Spleen (tissue), 11 donors: ENCODE results near the gene KLHDC4. TPM values are rescaled to one million over a fixed set of nuclear protein-coding genes. Genes with fewer than 3 reads are reported as not detected.
A peak's percentile ranks its signal among the peaks of the same experiment; 100 is the strongest.

Source experiments
- DNase-seq: peaks from one replicate; pipeline ENCODE4 v3.0.0-alpha.2; 2020
- H3K27ac ChIP-seq, 8 donors: fragments of 200-600 bp; sonication (generic) in 7 of 8; 1 replicate in 4 of 8; 2 replicates in 4 of 8; pipeline versions ENCODE4 v1.5.0 to v1.8.0; 2016 to 2021; ENCODE audit warnings: inconsistent platforms in 4 of 8, mild to moderate bottlenecking in 4 of 8, moderate library complexity in 1 of 8
- H3K27me3 ChIP-seq, 7 donors: fragments of 200-600 bp; sonication (generic) in 6 of 7; replicated peaks in 1 of 7; 1 replicate in 4 of 7; 2 replicates in 3 of 7; pipeline versions ENCODE4 v1.5.0 to v1.8.0; 2016 to 2021; ENCODE audit warnings: inconsistent platforms in 3 of 7, mild to moderate bottlenecking in 1 of 7
- H3K36me3 ChIP-seq, 6 donors: fragments of 200-600 bp; sonication (generic) in 5 of 6; 1 replicate in 4 of 6; 2 replicates in 2 of 6; pipeline versions ENCODE4 v1.5.0 to v1.8.0; 2016 to 2021; ENCODE audit warnings: inconsistent platforms in 2 of 6
- H3K4me1 ChIP-seq, 6 donors: fragments of 200-600 bp; sonication (generic) in 5 of 6; 1 replicate in 3 of 6; 2 replicates in 3 of 6; pipeline versions ENCODE4 v1.5.0 to v1.8.0; 2016 to 2021; ENCODE audit warnings: inconsistent platforms in 3 of 6
- H3K4me3 ChIP-seq, 8 donors: fragments of 200-600 bp; sonication (generic) in 7 of 8; 1 replicate in 4 of 8; 2 replicates in 4 of 8; pipeline versions ENCODE4 v1.5.0 to v1.8.0; 2016 to 2021; ENCODE audit warnings: inconsistent platforms in 4 of 8, mild to moderate bottlenecking in 4 of 8, moderate library complexity in 2 of 8
- H3K9me3 ChIP-seq, 8 donors: fragments of 200-600 bp; sonication (generic) in 7 of 8; 1 replicate in 4 of 8; 2 replicates in 4 of 8; pipeline versions ENCODE4 v1.5.0 to v1.8.0; 2016 to 2021; ENCODE audit warnings: inconsistent platforms in 4 of 8
- CTCF ChIP-seq, 11 experiments: fragments of 200-600 bp in 7 of 11; fragments of 450-650 bp in 4 of 11; sonication (generic) in 4 of 11; IDR thresholded peaks in 8 of 11; conservative IDR thresholded peaks in 3 of 11; 1 replicate in 7 of 11; 2 replicates in 4 of 11; pipeline versions ENCODE4 v1.4.0 to v1.8.0; 2016 to 2021; ENCODE audit warnings: antibody characterized with exemption in 11 of 11, inconsistent platforms in 4 of 11, mild to moderate bottlenecking in 1 of 11
- POLR2A ChIP-seq, 3 donors: fragments of 450-650 bp; IDR thresholded peaks; one replicate each; pipeline ENCODE4 v1.5.1; 2017; ENCODE audit warnings: antibody characterized with exemption in 3 of 3, mild to moderate bottlenecking in 1 of 3
- POLR2AphosphoS5 ChIP-seq, 3 donors: sonication (generic); formaldehyde crosslinking; IDR thresholded peaks; one replicate each; pipeline ENCODE4 v1.5.1; 2017; ENCODE audit warnings: antibody characterized with exemption in 3 of 3
- WGBS, 5 donors: extraction: QIAGEN DNeasy Blood & Tissue Kit in 3 of 5; methylation state at CpG; one replicate each; pipeline versions ENCODE4 v1.1.5 to v1.1.7; 2013 to 2018; 5-methylcytosine and 5-hydroxymethylcytosine counted together
- intact Hi-C: fragments of 100-400 bp; cut with DNase I; formaldehyde crosslinking; loops from one replicate; pipeline ENCODE4 v1.15.0; 2023; ENCODE audit warnings: low total_unique reads
- polyA plus RNA-seq, 3 donors: library from polyadenylated mRNA; stranded (reverse); fragments of 200-250 nt; gene quantifications; one replicate each; pipeline ENCODE4 v1.2.1, GENCODE V29; 2013
- total RNA-seq, 7 donors: library from RNA; depleted of rRNA in 3 of 7; stranded (reverse); fragments of >200 nt in 3 of 7; fragmentation: NEBNext Ultra II Directional in 4 of 7; extraction: Animal tissue kit (Norgen Biotek cat#: 25700) in 4 of 7; gene quantifications; one replicate each; pipeline versions ENCODE4 v1.1.0 to v1.2.1, GENCODE V29; 2016 to 2021
- donor health status: healthy with polysubstance abuse.
- donor health status: DM: no; HTN: no; CAD: no; lungs with moderate emphysema.
- donor health status: DM: no; HTN: no; CAD: no.
- donor health status: Bipolar disorder and iron deficiency.
- donor health status: healthy.
- donor health status: DM: no; HTN: no; CAD: no.
- donor health status: DM: yes; HTN: yes; CAD: no.

The KLHDC4 gene
- total and polyA plus RNA-seq, 10 donors = 30.2 to 91.7 (median 56.7) TPM

GRCh38 chr16:87701078-87701460 lies 64.7 kb downstream of the KLHDC4 start:
- no peaks in the 10 kb centered on the region for H3K27me3 ChIP-seq
- no peak for TF ChIP-seq POLR2A (IDR thresholded peaks at IDR 0.05)
- TF ChIP-seq POLR2AphosphoS5 (IDR thresholded peaks at IDR 0.05) = peak in 1 of 3 donors; percentile 56
- no peak for TF ChIP-seq CTCF (IDR thresholded peaks at IDR 0.05 in 8 of 11, conservative IDR thresholded peaks at IDR 0.05 in 3 of 11)
- 49 to 83% (median 82%) methylated on average over 11 of the region's 11 CpGs for WGBS, 5 donors
- peaks cover 10 to 60% (median 53%) of the 10 kb centered on the region in 6 donors for H3K4me1 ChIP-seq
- DNase-seq = no peak
- intact Hi-C loops = no loop called here
- H3K9me3 ChIP-seq = no peaks in the 10 kb centered on the region
- H3K27ac ChIP-seq = peak overlapping the region in 6 of 8 donors; percentile 27 to 80 (median 66)
- peaks cover 0 to 85% (median 11%) of the 10 kb centered on the region in 6 donors for H3K36me3 ChIP-seq
- no peak overlapping the region for H3K4me3 ChIP-seq

- H3K9me3 ChIP-seq = no peaks in the 10 kb centered on the region
- WGBS, 5 donors = 55 to 79% (median 70%) methylated on average over 17 to 19 of the region's 19 CpGs
- no peak for DNase-seq
- peaks cover 0 to 87% (median 13%) of the 10 kb centered on the region in 6 donors for H3K36me3 ChIP-seq
- intact Hi-C loops = no loop called here
- TF ChIP-seq CTCF (IDR thresholded peaks at IDR 0.05 in 8 of 11, conservative IDR thresholded peaks at IDR 0.05 in 3 of 11) = no peak
- TF ChIP-seq POLR2AphosphoS5 (IDR thresholded peaks at IDR 0.05) = peak in 1 of 3 donors; percentile 13
- no peak for TF ChIP-seq POLR2A (IDR thresholded peaks at IDR 0.05)
- no peaks in the 10 kb centered on the region for H3K27me3 ChIP-seq
- H3K4me3 ChIP-seq = no peak overlapping the region
- H3K4me1 ChIP-seq = peaks cover 10 to 60% (median 53%) of the 10 kb centered on the region in 6 donors
- peak overlapping the region in 5 of 8 donors; percentile 38 to 80 (median 70) for H3K27ac ChIP-seq
Measured at GRCh38 chr16:87700406-87701077, 65.2 kb downstream of the KLHDC4 start.

GRCh38 chr16:87698676-87699199 lies 67.0 kb downstream of the KLHDC4 start:
- TF ChIP-seq POLR2A (IDR thresholded peaks at IDR 0.05) (no peak), POLR2AphosphoS5 (IDR thresholded peaks at IDR 0.05) (peak in 2 of 3 donors; percentile 37 to 63)
- 62 to 85% (median 72%) methylated on average over 13 to 20 of the region's 20 CpGs for WGBS, 5 donors
- Histone ChIP-seq H3K9me3 (no peaks in the 10 kb centered on the region), H3K36me3 (peaks cover 0 to 86% (median 12%) of the 10 kb centered on the region in 6 donors), H3K4me3 (no peak overlapping the region), H3K27me3 (no peaks in the 10 kb centered on the region), H3K4me1 (peaks cover 10 to 57% (median 50%) of the 10 kb centered on the region in 6 donors), H3K27ac (peak overlapping the region in 4 of 8 donors; percentile 19 to 68 (median 38))
- no peak for DNase-seq
- intact Hi-C loops = no loop called here

GRCh38 chr16:87698241-87698640 lies 67.5 kb downstream of the KLHDC4 start:
- Histone ChIP-seq H3K36me3 (peaks cover 0 to 82% (median 12%) of the 10 kb centered on the region in 6 donors), H3K27ac (peak overlapping the region in 4 of 8 donors; percentile 19 to 68 (median 38)), H3K27me3 (no peaks in the 10 kb centered on the region), H3K4me1 (peaks cover 10 to 52% (median 45%) of the 10 kb centered on the region in 6 donors), H3K9me3 (no peaks in the 10 kb centered on the region), H3K4me3 (no peak overlapping the region)
- no peak for DNase-seq
- intact Hi-C loops = no loop called here
- 74 to 88% (median 82%) methylated on average over 7 of the region's 7 CpGs for WGBS, 5 donors
- TF ChIP-seq POLR2AphosphoS5 (IDR thresholded peaks at IDR 0.05) (no peak), CTCF (IDR thresholded peaks at IDR 0.05 in 8 of 11, conservative IDR thresholded peaks at IDR 0.05 in 3 of 11) (no peak), POLR2A (IDR thresholded peaks at IDR 0.05) (no peak)
